OCI-LY7 (cell line): ENCODE data around the gene MYO18B. TPM values are rescaled to one million over a fixed set of nuclear protein-coding genes. Genes with fewer than 3 reads are reported as not detected.

Experiments used
- BruUV-seq: library from RNA; stranded (reverse); fragments of 400-500 nt; replicated peaks from 2 replicates; lab custom pipeline; 2021; lab: Mats Ljungman, UMichigan
- CTCF ChIA-PET: fragments of 300-600 bp; sonication (Branson Sonifier 250); formaldehyde crosslinking; loops from one replicate; lab custom pipeline; 2022; ENCODE audit warnings: antibody characterized with exemption; ENCODE audit not compliant: unreplicated experiment; lab: Charles Lee
- POLR2A ChIA-PET: fragments of 300-600 bp; sonication (Branson Sonifier 250); formaldehyde crosslinking; loops from one replicate; lab custom pipeline; 2022; ENCODE audit warnings: antibody characterized with exemption; lab: Charles Lee
- DNase-seq: peaks from one replicate; pipeline ENCODE4 v3.0.0-alpha.2; 2015; ENCODE audit warnings: low spot score
- H2AFZ ChIP-seq: fragments of 200-600 bp; sonication (generic), shearing (Covaris generic); 2 replicates; pipeline ENCODE4 v1.6.1; 2014; ENCODE audit warnings: mild to moderate bottlenecking, antibody characterized with exemption, low read length, moderate library complexity
- H3K27ac ChIP-seq: fragments of 200-600 bp; sonication (generic); 2 replicates; pipeline ENCODE4 v1.5.1; 2014; ENCODE audit warnings: mixed run types, low read depth, mild to moderate bottlenecking, moderate library complexity, low read length, inconsistent platforms; ENCODE audit not compliant: poor library complexity, severe bottlenecking
- H3K36me3 ChIP-seq: fragments of 200-600 bp; sonication (generic); 2 replicates; pipeline ENCODE4 v1.6.1; 2014; ENCODE audit warnings: mild to moderate bottlenecking, antibody characterized with exemption, low read length, moderate library complexity, mixed read lengths; ENCODE audit not compliant: insufficient read depth
- H3K4me1 ChIP-seq: fragments of 200-600 bp; sonication (generic); 2 replicates; pipeline ENCODE4 v1.5.1; 2014; ENCODE audit warnings: mild to moderate bottlenecking, low read length; ENCODE audit not compliant: insufficient read depth, poor library complexity, severe bottlenecking
- H3K4me2 ChIP-seq: fragments of 200-600 bp; sonication (generic); 2 replicates; pipeline ENCODE4 v1.6.1; 2014; ENCODE audit warnings: mild to moderate bottlenecking, low read length
- H3K4me3 ChIP-seq: fragments of 200-600 bp; sonication (generic); 2 replicates; pipeline ENCODE4 v1.5.1; 2014; ENCODE audit warnings: mild to moderate bottlenecking, low read depth, low read length; ENCODE audit not compliant: poor library complexity, severe bottlenecking
- H3K79me2 ChIP-seq: fragments of 200-600 bp; sonication (generic); 2 replicates; pipeline ENCODE4 v1.6.1; 2016; ENCODE audit warnings: low read depth, mild to moderate bottlenecking, low read length, moderate library complexity, mixed read lengths; ENCODE audit not compliant: insufficient read depth
- H3K9me2 ChIP-seq: fragments of 200-600 bp; sonication (generic); 2 replicates; pipeline ENCODE4 v1.6.1; 2016; ENCODE audit warnings: mild to moderate bottlenecking, low read length, mixed read lengths; ENCODE audit not compliant: insufficient read depth
- H3K9me3 ChIP-seq: fragments of 200-600 bp; sonication (generic); 2 replicates; pipeline ENCODE4 v1.6.1; 2014; ENCODE audit warnings: mild to moderate bottlenecking, mixed run types, low read length, mixed read lengths
- H4K20me1 ChIP-seq: fragments of 200-600 bp; sonication (generic); 2 replicates; pipeline ENCODE4 v1.6.1; 2014; ENCODE audit warnings: mild to moderate bottlenecking, antibody characterized with exemption, low read length, moderate library complexity, mixed read lengths; ENCODE audit not compliant: insufficient read depth
- EZH2phosphoT487 ChIP-seq: fragments of 200-600 bp; sonication (generic); IDR thresholded peaks from 2 replicates; pipeline ENCODE4 v1.6.1; 2018; ENCODE audit warnings: low read depth, borderline replicate concordance, mild to moderate bottlenecking, mixed run types, antibody characterized with exemption, low read length, moderate library complexity, mixed read lengths
- intact Hi-C: fragments of 100-400 bp; cut with micrococcal nuclease; formaldehyde crosslinking; loops from one replicate; pipeline ENCODE4 v1.10.0; 2022; ENCODE audit not compliant: unreplicated experiment
- total RNA-seq, 2 experiments: library from RNA; depleted of rRNA in 1 of 2; stranded (reverse); fragments of >200 nt in 1 of 2; shearing (Covaris generic) in 1 of 2; gene quantifications; 2 replicates each; pipeline ENCODE4 v1.2.3, GENCODE V29; 2014 to 2022
- TF ChIP-seq, protein P1 (sequence below): fragments of 200-600 bp; sonication (generic); conservative IDR thresholded peaks from 2 replicates; pipeline ENCODE4 v1.5.1; 2014; ENCODE audit warnings: mild to moderate bottlenecking, antibody characterized with exemption, low read length, moderate library complexity, mixed read lengths

The MYO18B gene
- total RNA-seq, 2 experiments from 2014 or later: not detected

DNA sequence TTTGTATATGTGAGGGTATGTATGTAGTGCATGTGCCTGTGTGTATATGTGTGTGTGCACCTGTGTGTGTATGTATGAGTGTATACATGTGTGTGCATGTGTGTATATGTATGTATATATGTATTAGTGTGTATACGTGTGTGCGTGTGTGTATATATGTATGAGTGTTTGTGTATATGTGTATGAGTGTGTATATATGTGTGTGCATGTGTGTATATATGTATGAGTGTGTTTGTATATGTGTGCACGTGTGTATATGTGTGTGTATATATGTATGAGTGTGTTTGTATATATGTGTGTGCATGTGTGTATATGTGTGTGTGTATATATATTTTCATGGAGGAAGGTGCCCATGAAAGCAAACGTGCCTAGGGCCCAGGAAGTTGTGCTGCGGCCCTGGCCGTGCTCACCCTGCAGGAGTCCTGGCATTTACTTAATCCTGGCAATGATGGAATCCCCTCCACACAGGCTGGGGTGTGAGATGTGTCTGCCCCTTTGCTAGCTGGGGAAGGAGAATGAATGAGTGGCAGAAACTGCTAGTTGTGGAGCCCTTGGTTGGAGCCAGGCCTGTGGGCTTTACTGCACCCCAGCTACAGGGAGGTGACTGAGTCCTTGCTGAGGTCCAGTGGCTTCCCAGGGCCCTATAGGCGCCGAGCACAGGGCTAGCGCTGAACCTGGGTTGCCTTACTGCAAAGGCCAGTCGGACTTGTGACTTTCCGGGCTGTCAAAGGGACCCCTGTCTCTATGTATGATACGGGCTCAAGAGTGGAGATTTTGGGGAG, 97.2 kb downstream of the MYO18B start:
- CTCF ChIA-PET: no interaction called here
- no peaks in the 10 kb centered on the region for H3K9me2 ChIP-seq
- BruUV-seq: no TSS peak
- H3K9me3 ChIP-seq: no peaks in the 10 kb centered on the region
- H4K20me1 ChIP-seq: no peaks in the 10 kb centered on the region
- H3K79me2 ChIP-seq: no peaks in the 10 kb centered on the region
- no peak overlapping the region for H2AFZ ChIP-seq
- DNase-seq: no peak
- no peaks in the 10 kb centered on the region for H3K36me3 ChIP-seq
- H3K4me3 ChIP-seq: no peak overlapping the region
- no peak overlapping the region for H3K27ac ChIP-seq
- intact Hi-C loops: no loop called here
- H3K4me1 ChIP-seq: no peaks in the 10 kb centered on the region
- H3K4me2 ChIP-seq: no peak overlapping the region
- TF ChIP-seq, protein P1, sequence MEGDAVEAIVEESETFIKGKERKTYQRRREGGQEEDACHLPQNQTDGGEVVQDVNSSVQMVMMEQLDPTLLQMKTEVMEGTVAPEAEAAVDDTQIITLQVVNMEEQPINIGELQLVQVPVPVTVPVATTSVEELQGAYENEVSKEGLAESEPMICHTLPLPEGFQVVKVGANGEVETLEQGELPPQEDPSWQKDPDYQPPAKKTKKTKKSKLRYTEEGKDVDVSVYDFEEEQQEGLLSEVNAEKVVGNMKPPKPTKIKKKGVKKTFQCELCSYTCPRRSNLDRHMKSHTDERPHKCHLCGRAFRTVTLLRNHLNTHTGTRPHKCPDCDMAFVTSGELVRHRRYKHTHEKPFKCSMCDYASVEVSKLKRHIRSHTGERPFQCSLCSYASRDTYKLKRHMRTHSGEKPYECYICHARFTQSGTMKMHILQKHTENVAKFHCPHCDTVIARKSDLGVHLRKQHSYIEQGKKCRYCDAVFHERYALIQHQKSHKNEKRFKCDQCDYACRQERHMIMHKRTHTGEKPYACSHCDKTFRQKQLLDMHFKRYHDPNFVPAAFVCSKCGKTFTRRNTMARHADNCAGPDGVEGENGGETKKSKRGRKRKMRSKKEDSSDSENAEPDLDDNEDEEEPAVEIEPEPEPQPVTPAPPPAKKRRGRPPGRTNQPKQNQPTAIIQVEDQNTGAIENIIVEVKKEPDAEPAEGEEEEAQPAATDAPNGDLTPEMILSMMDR: no peak
- TF ChIP-seq EZH2phosphoT487: no peak
- POLR2A ChIA-PET: no interaction called here

DNA sequence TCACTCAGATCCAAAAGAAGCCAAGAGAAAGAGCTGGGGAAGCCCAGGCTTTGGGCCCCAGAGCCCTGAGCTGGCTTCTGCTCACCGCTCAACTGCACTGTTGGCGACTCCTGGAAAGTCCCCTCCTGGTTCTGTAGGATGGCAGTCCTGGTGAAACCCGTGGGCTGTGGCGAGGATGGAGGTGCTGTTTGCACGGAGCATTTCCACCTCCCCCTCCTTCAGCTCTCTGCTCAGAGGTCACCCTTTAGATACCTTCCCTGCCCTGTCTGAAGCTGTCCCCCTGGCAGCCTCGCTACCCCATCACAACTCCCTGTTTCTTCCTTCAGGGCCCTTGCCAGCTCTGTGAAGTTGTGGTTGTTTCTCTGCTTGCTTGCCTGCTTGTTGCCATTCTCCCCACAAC, 97.8 kb downstream of the MYO18B start:
- Histone ChIP-seq H2AFZ (no peak overlapping the region), H3K79me2 (no peaks in the 10 kb centered on the region), H3K36me3 (no peaks in the 10 kb centered on the region), H4K20me1 (no peaks in the 10 kb centered on the region), H3K4me1 (no peaks in the 10 kb centered on the region), H3K4me3 (no peak overlapping the region), H3K9me3 (no peaks in the 10 kb centered on the region), H3K27ac (no peak overlapping the region), H3K9me2 (no peaks in the 10 kb centered on the region), H3K4me2 (no peak overlapping the region)
- DNase-seq: no peak
- intact Hi-C loops: no loop called here
- ChIA-PET POLR2A (no interaction called here), CTCF (no interaction called here)
- TF ChIP-seq, protein P1: no peak
- no peak for TF ChIP-seq EZH2phosphoT487
- no TSS peak for BruUV-seq

DNA sequence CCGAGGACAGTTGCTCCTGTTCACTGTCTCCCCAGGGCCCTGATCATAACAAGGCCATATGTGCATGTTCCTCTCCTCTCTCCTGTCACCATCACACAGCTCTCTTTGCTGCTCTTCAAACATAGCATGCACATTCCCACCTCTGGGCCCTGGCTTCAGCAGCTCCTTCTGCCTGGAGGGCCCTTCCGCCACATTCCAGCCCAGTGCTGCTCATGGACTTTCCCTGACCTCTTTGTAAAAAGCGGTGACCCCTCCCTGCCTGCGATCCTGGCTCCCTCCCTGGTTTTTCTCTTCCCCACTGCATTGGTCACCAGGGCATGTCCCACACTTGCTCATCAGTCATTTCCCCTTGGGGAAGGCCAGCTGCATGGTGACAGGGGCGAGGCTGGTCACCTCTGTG, 98.2 kb downstream of the MYO18B start:
- POLR2A ChIA-PET: no interaction called here
- TF ChIP-seq EZH2phosphoT487: no peak
- TF ChIP-seq, protein P1: no peak
- H3K4me2 ChIP-seq: no peak overlapping the region
- DNase-seq: no peak
- H3K36me3 ChIP-seq: no peaks in the 10 kb centered on the region
- H4K20me1 ChIP-seq: no peaks in the 10 kb centered on the region
- no peaks in the 10 kb centered on the region for H3K9me3 ChIP-seq
- no peaks in the 10 kb centered on the region for H3K4me1 ChIP-seq
- BruUV-seq: no TSS peak
- no peak overlapping the region for H3K27ac ChIP-seq
- intact Hi-C loops: no loop called here
- H3K79me2 ChIP-seq: no peaks in the 10 kb centered on the region
- H3K9me2 ChIP-seq: no peaks in the 10 kb centered on the region
- H2AFZ ChIP-seq: no peak overlapping the region
- no peak overlapping the region for H3K4me3 ChIP-seq
- CTCF ChIA-PET: no interaction called here
